ENCODE data around the gene ILDR2. TPM values are rescaled to one million over a fixed set of nuclear protein-coding genes. Genes with fewer than 3 reads are reported as not detected.

ILDR2 gene
- total and polyA plus RNA-seq, 10 of the 15 experiments (the other 5 are each of a cell fraction or from before 2014, with no cell fraction given), result 0.05 to 5.3 (median 1.9) TPM

DNA sequence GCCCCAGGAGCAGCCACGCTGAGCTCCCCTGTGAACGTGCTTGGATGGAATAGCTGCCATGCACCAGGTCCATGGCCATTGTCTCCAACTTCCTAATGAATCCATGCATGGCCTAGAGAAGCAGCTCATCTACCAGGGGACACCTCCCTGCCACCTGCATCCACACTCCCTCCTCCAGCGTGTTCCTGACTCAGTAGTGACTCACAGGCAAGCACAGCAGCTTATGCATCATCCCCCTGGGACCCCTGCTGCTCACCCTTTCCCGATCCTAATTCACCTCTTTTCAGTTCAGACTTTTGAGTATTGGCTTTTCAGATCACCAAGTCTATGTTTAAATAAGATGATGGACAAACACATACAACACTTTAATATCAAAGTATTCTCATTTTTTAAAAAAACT lies 59.4 kb downstream of the ILDR2 start:
- BruUV-seq (replicated peaks), result no TSS peak
- in situ Hi-C loops (cut with MboI), result loop anchor here (5.0 to 10.0 kb wide), 2 partner anchors 141 to 529 kb away; no protein-coding TSS in a partner anchor
- FAIRE-seq (no peak), ATAC-seq (no peak), DNase-seq (ENCODE audit: low read depth, low spot score) (no peak)
- Histone ChIP-seq H3K4me2 (ENCODE audit: control insufficient read depth, insufficient read depth) (no peak overlapping the region), H3K27ac (ENCODE audit: control insufficient read depth, insufficient read depth) (no peak overlapping the region), H3K9me3 (replicated peaks; ENCODE audit: control insufficient read depth, insufficient read depth, low read length) (peaks cover 2% of the 10 kb centered on the region; the same call in 1 of the 3 replicates), H3K4me3 (no peak overlapping the region), H3K79me2 (ENCODE audit: control insufficient read depth, insufficient read depth, low read length) (no peaks in the 10 kb centered on the region), H3K36me3 (ENCODE audit: control insufficient read depth in 2 of 2, insufficient read depth in 2 of 2, low read length in 1 of 2) (no peaks in the 10 kb centered on the region), H4K20me1 (ENCODE audit: control insufficient read depth, insufficient read depth) (no peaks in the 10 kb centered on the region), H3K27me3 (replicated peaks in 1 of 2; ENCODE audit: control insufficient read depth in 2 of 2, insufficient read depth in 2 of 2, low read length in 1 of 2) (peaks cover 0 to 2% of the 10 kb centered on the region in 2 experiments; a peak in 2 of 4 replicates), H3K4me1 (ENCODE audit: control insufficient read depth, insufficient read depth, low read length) (no peaks in the 10 kb centered on the region), H3K9ac (ENCODE audit: control insufficient read depth, insufficient read depth, low read length) (no peak overlapping the region), H2AFZ (ENCODE audit: control insufficient read depth, low read depth, low read length) (no peak overlapping the region)
- ChIA-PET CTCF (interaction anchor here (17.1 kb wide), 1 partner anchor 143 kb away, joined by 734 read pairs; no protein-coding TSS in a partner anchor), RAD21 (ENCODE audit: unreplicated experiment) (interaction anchor here (1.9 kb wide), 1 partner anchor 144 kb away, joined by 5 read pairs; no protein-coding TSS in a partner anchor), SMC1A (ENCODE audit: uncharacterized antibody, unreplicated experiment) (interaction anchor here (19.2 kb wide), 1 partner anchor 144 kb away, joined by 384 read pairs; no protein-coding TSS in a partner anchor), POLR2A (interaction anchor here (1.5 kb wide), 1 partner anchor 143 kb away, joined by 4 read pairs; no protein-coding TSS in a partner anchor)
- WGBS (ENCODE audit: insufficient coverage, insufficient replicate concordance, low lambda C conversion rate, missing lambda C conversion rate), result 54% methylated on average over 4 of the region's 4 CpGs
- intact Hi-C loops (cut with micrococcal nuclease; ENCODE audit: unreplicated experiment), result loop anchor here (10.0 kb wide), 2 partner anchors 529 to 619 kb away; no protein-coding TSS in a partner anchor
- TF ChIP-seq NFXL1 (IDR thresholded peaks at IDR 0.05; ENCODE audit: borderline replicate concordance) (no peak), STAT3 (IDR thresholded peaks at IDR 0.05; ENCODE audit: low read depth, low read length) (no peak), FOXM1 (IDR thresholded peaks at IDR 0.05; ENCODE audit: low read depth, low read length) (no peak), EP300 (IDR thresholded peaks at IDR 0.05; ENCODE audit: borderline replicate concordance in 1 of 2, control insufficient read depth in 1 of 2, low read depth in 2 of 2, low read length in 2 of 2) (no peak), NFIC (IDR thresholded peaks at IDR 0.05; ENCODE audit: low read depth, low read length) (no peak), MTA2 (IDR thresholded peaks at IDR 0.05; ENCODE audit: low read depth) (no peak), IRF4 (IDR thresholded peaks at IDR 0.05; ENCODE audit: low read depth, low read length) (no peak), DPF2 (IDR thresholded peaks at IDR 0.05) (no peak), CREM (IDR thresholded peaks at IDR 0.05; ENCODE audit: low read depth) (no peak), MYC (IDR thresholded peaks at IDR 0.05; ENCODE audit: insufficient read depth, insufficient read length, insufficient replicate concordance, low read length, severe bottlenecking) (no peak), RBBP5 (conservative IDR thresholded peaks at IDR 0.05) (no peak), MYB (IDR thresholded peaks at IDR 0.05; ENCODE audit: borderline replicate concordance, low read depth, low read length) (no peak), CEBPB (IDR thresholded peaks at IDR 0.05; ENCODE audit: borderline replicate concordance in 1 of 2, low read depth in 2 of 2, low read length in 2 of 2) (no peak), ZBTB40 (IDR thresholded peaks at IDR 0.05; ENCODE audit: borderline replicate concordance) (no peak), RUNX3 (IDR thresholded peaks at IDR 0.05; ENCODE audit: low read length) (no peak)
- TF ChIP-seq, protein P1, sequence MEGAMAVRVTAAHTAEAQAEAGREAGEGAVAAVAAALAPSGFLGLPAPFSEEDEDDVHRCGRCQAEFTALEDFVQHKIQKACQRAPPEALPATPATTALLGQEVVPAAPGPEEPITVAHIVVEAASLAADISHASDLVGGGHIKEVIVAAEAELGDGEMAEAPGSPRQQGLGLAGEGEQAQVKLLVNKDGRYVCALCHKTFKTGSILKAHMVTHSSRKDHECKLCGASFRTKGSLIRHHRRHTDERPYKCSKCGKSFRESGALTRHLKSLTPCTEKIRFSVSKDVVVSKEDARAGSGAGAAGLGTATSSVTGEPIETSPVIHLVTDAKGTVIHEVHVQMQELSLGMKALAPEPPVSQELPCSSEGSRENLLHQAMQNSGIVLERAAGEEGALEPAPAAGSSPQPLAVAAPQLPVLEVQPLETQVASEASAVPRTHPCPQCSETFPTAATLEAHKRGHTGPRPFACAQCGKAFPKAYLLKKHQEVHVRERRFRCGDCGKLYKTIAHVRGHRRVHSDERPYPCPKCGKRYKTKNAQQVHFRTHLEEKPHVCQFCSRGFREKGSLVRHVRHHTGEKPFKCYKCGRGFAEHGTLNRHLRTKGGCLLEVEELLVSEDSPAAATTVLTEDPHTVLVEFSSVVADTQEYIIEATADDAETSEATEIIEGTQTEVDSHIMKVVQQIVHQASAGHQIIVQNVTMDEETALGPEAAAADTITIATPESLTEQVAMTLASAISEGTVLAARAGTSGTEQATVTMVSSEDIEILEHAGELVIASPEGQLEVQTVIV (IDR thresholded peaks at IDR 0.05; ENCODE audit: borderline replicate concordance, partially characterized antibody), result no peak
- TF ChIP-seq, protein P2, sequence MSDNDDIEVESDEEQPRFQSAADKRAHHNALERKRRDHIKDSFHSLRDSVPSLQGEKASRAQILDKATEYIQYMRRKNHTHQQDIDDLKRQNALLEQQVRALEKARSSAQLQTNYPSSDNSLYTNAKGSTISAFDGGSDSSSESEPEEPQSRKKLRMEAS (IDR thresholded peaks at IDR 0.05; ENCODE audit: low read depth, low read length), result no peak
